IMR-90 (cell line): ENCODE data around the gene CDHR2. TPM values are rescaled to one million over a fixed set of nuclear protein-coding genes. Genes with fewer than 3 reads are reported as not detected.

ENCODE experiments used
- ATAC-seq: fragments of 200-7000 bp; cut with Tn5 transposase; 2 replicates; pipeline ENCODE4 v1.9.1; 2020; ENCODE audit warnings: low read depth, mild to moderate bottlenecking, moderate library complexity
- BruUV-seq: library from RNA; stranded (reverse); fragments of 400-500 nt; replicated peaks from 2 replicates; lab custom pipeline; 2021; lab: Mats Ljungman, UMichigan
- CTCF ChIA-PET: fragments of 300-600 bp; formaldehyde crosslinking; extraction: SDS; loops from one replicate; lab custom pipeline; 2021; ENCODE audit warnings: antibody characterized with exemption; lab: Yijun Ruan, JAX
- POLR2A ChIA-PET: fragments of 300-600 bp; sonication (Branson Sonifier 250); formaldehyde crosslinking; loops from one replicate; lab custom pipeline; 2022; ENCODE audit warnings: antibody characterized with exemption; ENCODE audit not compliant: unreplicated experiment; lab: Charles Lee
- DNase-seq: peaks from one replicate; pipeline ENCODE4 v3.0.0; 2013
- H2AFZ ChIP-seq: replicated peaks from 2 replicates; pipeline ENCODE3; 2013; ENCODE audit warnings: low read length, mild to moderate bottlenecking; ENCODE audit not compliant: poor library complexity
- H2AK5ac ChIP-seq: 2 replicates; pipeline ENCODE4 v1.6.1; 2013; ENCODE audit warnings: low read depth, low read length, inconsistent platforms
- H2AK9ac ChIP-seq: replicated peaks from 2 replicates; pipeline ENCODE3; 2013; ENCODE audit warnings: mild to moderate bottlenecking, low read depth, low read length, moderate library complexity; ENCODE audit not compliant: poor library complexity
- H2BK120ac ChIP-seq: 2 replicates; pipeline ENCODE4 v1.6.1; 2013; ENCODE audit warnings: low read depth, low read length, inconsistent platforms
- H2BK15ac ChIP-seq: 3 replicates; pipeline ENCODE4 v1.6.1; 2013; ENCODE audit warnings: low read depth, low read length, inconsistent platforms
- H2BK20ac ChIP-seq: 2 replicates; pipeline ENCODE4 v1.6.1; 2013; ENCODE audit warnings: low read depth, mild to moderate bottlenecking, inconsistent platforms, low read length, moderate library complexity
- H2BK5ac ChIP-seq: 2 replicates; pipeline ENCODE4 v1.6.1; 2013; ENCODE audit warnings: mild to moderate bottlenecking, low read depth, low read length, inconsistent platforms; ENCODE audit not compliant: poor library complexity, severe bottlenecking
- H3K14ac ChIP-seq: replicated peaks from 2 replicates; pipeline ENCODE4 v1.6.1; 2013; ENCODE audit warnings: low read depth, low read length, inconsistent platforms
- H3K18ac ChIP-seq: 2 replicates; pipeline ENCODE4 v1.6.1; 2013; ENCODE audit warnings: low read depth, low read length, control low read depth
- H3K23ac ChIP-seq: 2 replicates; pipeline ENCODE4 v1.6.1; 2013; ENCODE audit warnings: low read depth, low read length, inconsistent platforms
- H3K27ac ChIP-seq: 2 replicates; pipeline ENCODE4 v1.5.1; 2013; ENCODE audit warnings: mild to moderate bottlenecking, control low read depth, low read length; ENCODE audit not compliant: insufficient read depth
- H3K27me3 ChIP-seq: 2 replicates; pipeline ENCODE4 v1.6.1; 2013; ENCODE audit warnings: low read length; ENCODE audit not compliant: control insufficient read depth, insufficient read depth
- H3K36me3 ChIP-seq: 2 replicates; pipeline ENCODE4 v1.6.1; 2013; ENCODE audit warnings: low read length, mixed read lengths; ENCODE audit not compliant: control insufficient read depth, insufficient read depth
- H3K4ac ChIP-seq: 2 replicates; pipeline ENCODE4 v1.6.1; 2013; ENCODE audit warnings: low read depth, low read length, inconsistent platforms
- H3K4me1 ChIP-seq: 2 replicates; pipeline ENCODE4 v1.6.1; 2013; ENCODE audit warnings: low read length, mixed read lengths; ENCODE audit not compliant: control insufficient read depth, insufficient read depth
- H3K4me2 ChIP-seq: 2 replicates; pipeline ENCODE4 v1.6.1; 2013; ENCODE audit warnings: low read depth, mild to moderate bottlenecking, control low read depth, low read length, moderate library complexity
- H3K4me3 ChIP-seq: 2 replicates; pipeline ENCODE4 v1.5.1; 2013; ENCODE audit warnings: low read depth, mild to moderate bottlenecking, control low read depth, low read length, moderate library complexity; ENCODE audit not compliant: insufficient read depth
- H3K56ac ChIP-seq: 2 replicates; pipeline ENCODE4 v1.6.1; 2013; ENCODE audit warnings: low read length, inconsistent platforms; ENCODE audit not compliant: insufficient read depth; ENCODE audit errors: extremely low read depth
- H3K79me1 ChIP-seq, 2 experiments: 2 replicates each; pipeline ENCODE4 v1.6.1; 2013; ENCODE audit warnings: low read length in 2 of 2, inconsistent platforms in 1 of 2, low read depth in 1 of 2
- H3K9ac ChIP-seq: 2 replicates; pipeline ENCODE4 v1.6.1; 2013; ENCODE audit warnings: low read depth, low read length, control low read depth
- H3K9me1 ChIP-seq: 2 replicates; pipeline ENCODE4 v1.6.1; 2013; ENCODE audit warnings: low read length, inconsistent platforms; ENCODE audit not compliant: insufficient read depth
- H3K9me3 ChIP-seq: 2 replicates; pipeline ENCODE4 v1.6.1; 2013; ENCODE audit warnings: low read length; ENCODE audit not compliant: control insufficient read depth, insufficient read depth
- H4K20me1 ChIP-seq: 2 replicates; pipeline ENCODE4 v1.6.1; 2013; ENCODE audit warnings: low read length, inconsistent platforms; ENCODE audit not compliant: insufficient read depth
- H4K5ac ChIP-seq: 2 replicates; pipeline ENCODE4 v1.6.1; 2013; ENCODE audit warnings: mild to moderate bottlenecking, low read depth, low read length, control low read depth
- H4K8ac ChIP-seq, 2 experiments: 2 replicates each; pipeline ENCODE4 v1.6.1; 2013; ENCODE audit warnings: low read depth in 2 of 2, low read length in 2 of 2, control low read depth in 1 of 2, inconsistent platforms in 1 of 2
- H4K91ac ChIP-seq: 2 replicates; pipeline ENCODE4 v1.6.1; 2013; ENCODE audit warnings: low read depth, low read length, inconsistent platforms; ENCODE audit not compliant: insufficient read depth
- BHLHE40 ChIP-seq: fragments of 150-350 bp; IDR thresholded peaks from 2 replicates; pipeline ENCODE4 v1.6.1; 2016; ENCODE audit warnings: mild to moderate bottlenecking, low read depth, low read length
- CEBPB ChIP-seq: IDR thresholded peaks from 2 replicates; pipeline ENCODE4 v1.6.1; 2012; ENCODE audit warnings: low read depth, low read length, improper control_type of control experiment
- CHD1 ChIP-seq: IDR thresholded peaks from 2 replicates; pipeline ENCODE4 v1.6.1; 2012; ENCODE audit warnings: low read depth, low read length, improper control_type of control experiment
- FOS ChIP-seq: fragments of 150-350 bp; IDR thresholded peaks from 2 replicates; pipeline ENCODE4 v1.6.1; 2016; ENCODE audit warnings: low read depth, low read length
- MAFK ChIP-seq: IDR thresholded peaks from 2 replicates; pipeline ENCODE4 v1.6.1; 2012; ENCODE audit warnings: low read depth, low read length, improper control_type of control experiment
- MAZ ChIP-seq: IDR thresholded peaks from 2 replicates; pipeline ENCODE4 v1.6.1; 2012; ENCODE audit warnings: low read depth, mild to moderate bottlenecking, low read length, improper control_type of control experiment, moderate library complexity, borderline replicate concordance
- MXI1 ChIP-seq: IDR thresholded peaks from 2 replicates; pipeline ENCODE4 v1.6.1; 2012; ENCODE audit warnings: low read depth, mild to moderate bottlenecking, low read length, moderate library complexity, borderline replicate concordance
- NFE2L2 ChIP-seq: fragments of 150-350 bp; IDR thresholded peaks from 2 replicates; pipeline ENCODE4 v1.6.1; 2016; ENCODE audit warnings: low read depth, mild to moderate bottlenecking, low read length
- POLR2A ChIP-seq: IDR thresholded peaks from 2 replicates; pipeline ENCODE4 v1.6.1; 2012; ENCODE audit warnings: mild to moderate bottlenecking, low read depth, low read length
- RAD21 ChIP-seq: IDR thresholded peaks from 2 replicates; pipeline ENCODE4 v1.6.1; 2012; ENCODE audit warnings: low read length, improper control_type of control experiment
- RCOR1 ChIP-seq: IDR thresholded peaks from 2 replicates; pipeline ENCODE4 v1.6.1; 2012; ENCODE audit warnings: mild to moderate bottlenecking, low read length, improper control_type of control experiment; ENCODE audit not compliant: insufficient replicate concordance
- RFX5 ChIP-seq: IDR thresholded peaks from 2 replicates; pipeline ENCODE4 v1.8.0; 2012; ENCODE audit warnings: low read depth, mild to moderate bottlenecking, low read length, moderate library complexity
- SMC3 ChIP-seq: fragments of 150-350 bp; IDR thresholded peaks from 2 replicates; pipeline ENCODE4 v1.6.1; 2016; ENCODE audit warnings: low read depth, mild to moderate bottlenecking, antibody characterized with exemption, low read length, moderate library complexity
- whole genome bisulfite sequencing, 2 experiments: methylation state at CpG; one replicate each; pipeline versions ENCODE4 v1.1.5 to v1.1.7; 2013; ENCODE audit warnings: missing lambda C conversion rate in 2 of 2; ENCODE audit not compliant: insufficient read length in 1 of 2; ENCODE audit errors: extremely low coverage in 2 of 2; 5-methylcytosine and 5-hydroxymethylcytosine counted together
- dilution Hi-C: fragments of 300-500 bp; cut with HindIII; formaldehyde crosslinking; loops from one replicate; pipeline ENCODE4 v1.14.3; 2018; ENCODE audit warnings: low sequenced_read_pairs; ENCODE audit not compliant: unreplicated experiment
- in situ Hi-C: fragments of 300-500 bp; cut with MboI; formaldehyde crosslinking; loops from 3 replicates; pipeline ENCODE4 v1.14.3; 2019; ENCODE audit warnings: low sequenced_read_pairs, inconsistent platforms, mixed read lengths
- intact Hi-C: fragments of 100-400 bp; cut with micrococcal nuclease; formaldehyde crosslinking; loops from 2 replicates; pipeline ENCODE4 v1.10.0; 2022
- polyA plus RNA-seq, 3 experiments: library from polyadenylated mRNA; depleted of rRNA; stranded (reverse); fragments of >200 nt; gene quantifications; 2 replicates each; pipeline ENCODE4 v1.2.3, GENCODE V29; 2012; ENCODE audit warnings: low replicate concordance in 1 of 3
- total RNA-seq: library from RNA; depleted of rRNA; stranded (reverse); fragments of >200 nt; gene quantifications from 2 replicates; pipeline ENCODE4 v1.2.3, GENCODE V29; 2012
- TF ChIP-seq, protein P1 (sequence below): fragments of 150-350 bp; IDR thresholded peaks from 2 replicates; pipeline ENCODE4 v1.6.1; 2017; ENCODE audit warnings: mild to moderate bottlenecking, antibody characterized with exemption, low read length, low read depth
- TF ChIP-seq, protein P2 (sequence below): fragments of 150-350 bp; IDR thresholded peaks from 2 replicates; pipeline ENCODE4 v1.6.1; 2016; ENCODE audit warnings: low read depth, mild to moderate bottlenecking, low read length, moderate library complexity, borderline replicate concordance
- TF ChIP-seq, protein P3 (sequence below): conservative IDR thresholded peaks from 2 replicates; pipeline ENCODE4 v1.5.1; 2012; ENCODE audit warnings: mild to moderate bottlenecking, low read depth, low read length, improper control_type of control experiment

CDHR2 gene
- total and polyA plus RNA-seq, 2 of the 4 experiments (the other 2 are of a cell fraction), result not detected

DNA sequence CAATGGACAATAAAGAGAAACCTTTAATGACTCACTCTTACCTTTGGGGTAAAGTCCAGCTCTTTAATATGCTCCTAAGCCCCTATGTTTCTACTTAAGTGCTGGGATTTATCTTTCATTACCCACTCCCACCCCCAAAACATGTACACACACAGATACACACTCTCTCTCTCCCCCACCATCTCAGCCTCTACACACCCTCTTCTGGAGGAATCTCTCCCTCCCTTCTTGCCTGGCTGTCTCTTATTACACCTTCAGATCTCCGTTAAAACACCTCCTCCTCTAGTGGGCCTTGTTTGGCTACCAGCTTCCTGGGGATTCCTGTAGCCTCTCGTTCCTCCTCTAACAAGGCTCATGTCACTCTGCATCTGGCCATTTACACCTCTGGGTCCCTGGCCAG lies 53.9 kb downstream of the CDHR2 start:
- no peak overlapping the region for H2AK5ac ChIP-seq
- no peak overlapping the region for H2BK20ac ChIP-seq
- no peak overlapping the region for H3K23ac ChIP-seq
- no peak overlapping the region for H2AK9ac ChIP-seq
- no peak overlapping the region for H3K14ac ChIP-seq
- H4K5ac ChIP-seq, result no peak overlapping the region
- no CpG with 5 or more reads among the region's 2 CpGs for WGBS, 2 experiments
- POLR2A ChIA-PET, result no interaction called here
- H3K4me3 ChIP-seq, result no peak overlapping the region
- CTCF ChIA-PET, result no interaction called here
- no peaks in the 10 kb centered on the region for H3K27me3 ChIP-seq
- intact Hi-C loops, result no loop called here
- H3K79me1 ChIP-seq, result peaks cover 0 to 22% of the 10 kb centered on the region in 2 experiments; a peak in 3 of 4 replicates
- H2BK5ac ChIP-seq, result no peak overlapping the region
- H3K56ac ChIP-seq, result no peak overlapping the region
- H3K36me3 ChIP-seq, result no peaks in the 10 kb centered on the region
- TF ChIP-seq MXI1, result no peak
- TF ChIP-seq BHLHE40, result no peak
- TF ChIP-seq FOS, result no peak
- TF ChIP-seq, protein P1, sequence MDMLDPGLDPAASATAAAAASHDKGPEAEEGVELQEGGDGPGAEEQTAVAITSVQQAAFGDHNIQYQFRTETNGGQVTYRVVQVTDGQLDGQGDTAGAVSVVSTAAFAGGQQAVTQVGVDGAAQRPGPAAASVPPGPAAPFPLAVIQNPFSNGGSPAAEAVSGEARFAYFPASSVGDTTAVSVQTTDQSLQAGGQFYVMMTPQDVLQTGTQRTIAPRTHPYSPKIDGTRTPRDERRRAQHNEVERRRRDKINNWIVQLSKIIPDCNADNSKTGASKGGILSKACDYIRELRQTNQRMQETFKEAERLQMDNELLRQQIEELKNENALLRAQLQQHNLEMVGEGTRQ, result no peak
- TF ChIP-seq POLR2A, result no peak
- TF ChIP-seq RAD21, result no peak
- TF ChIP-seq RFX5, result no peak
- TF ChIP-seq CEBPB, result no peak
- TF ChIP-seq, protein P2, sequence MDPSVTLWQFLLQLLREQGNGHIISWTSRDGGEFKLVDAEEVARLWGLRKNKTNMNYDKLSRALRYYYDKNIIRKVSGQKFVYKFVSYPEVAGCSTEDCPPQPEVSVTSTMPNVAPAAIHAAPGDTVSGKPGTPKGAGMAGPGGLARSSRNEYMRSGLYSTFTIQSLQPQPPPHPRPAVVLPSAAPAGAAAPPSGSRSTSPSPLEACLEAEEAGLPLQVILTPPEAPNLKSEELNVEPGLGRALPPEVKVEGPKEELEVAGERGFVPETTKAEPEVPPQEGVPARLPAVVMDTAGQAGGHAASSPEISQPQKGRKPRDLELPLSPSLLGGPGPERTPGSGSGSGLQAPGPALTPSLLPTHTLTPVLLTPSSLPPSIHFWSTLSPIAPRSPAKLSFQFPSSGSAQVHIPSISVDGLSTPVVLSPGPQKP, result no peak
- TF ChIP-seq MAFK, result no peak
- TF ChIP-seq NFE2L2, result no peak
- TF ChIP-seq, protein P3, sequence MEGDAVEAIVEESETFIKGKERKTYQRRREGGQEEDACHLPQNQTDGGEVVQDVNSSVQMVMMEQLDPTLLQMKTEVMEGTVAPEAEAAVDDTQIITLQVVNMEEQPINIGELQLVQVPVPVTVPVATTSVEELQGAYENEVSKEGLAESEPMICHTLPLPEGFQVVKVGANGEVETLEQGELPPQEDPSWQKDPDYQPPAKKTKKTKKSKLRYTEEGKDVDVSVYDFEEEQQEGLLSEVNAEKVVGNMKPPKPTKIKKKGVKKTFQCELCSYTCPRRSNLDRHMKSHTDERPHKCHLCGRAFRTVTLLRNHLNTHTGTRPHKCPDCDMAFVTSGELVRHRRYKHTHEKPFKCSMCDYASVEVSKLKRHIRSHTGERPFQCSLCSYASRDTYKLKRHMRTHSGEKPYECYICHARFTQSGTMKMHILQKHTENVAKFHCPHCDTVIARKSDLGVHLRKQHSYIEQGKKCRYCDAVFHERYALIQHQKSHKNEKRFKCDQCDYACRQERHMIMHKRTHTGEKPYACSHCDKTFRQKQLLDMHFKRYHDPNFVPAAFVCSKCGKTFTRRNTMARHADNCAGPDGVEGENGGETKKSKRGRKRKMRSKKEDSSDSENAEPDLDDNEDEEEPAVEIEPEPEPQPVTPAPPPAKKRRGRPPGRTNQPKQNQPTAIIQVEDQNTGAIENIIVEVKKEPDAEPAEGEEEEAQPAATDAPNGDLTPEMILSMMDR, result no peak
- TF ChIP-seq CHD1, result no peak
- no peak for TF ChIP-seq SMC3
- no peak for TF ChIP-seq RCOR1
- no peak for TF ChIP-seq MAZ
- no peak overlapping the region for H3K4me2 ChIP-seq
- no peak overlapping the region for H3K18ac ChIP-seq
- H2AFZ ChIP-seq, result no peak overlapping the region
- no peaks in the 10 kb centered on the region for H3K4me1 ChIP-seq
- peaks cover 7% of the 10 kb centered on the region for H4K20me1 ChIP-seq
- 0 out of 2 replicates have a peak, but pooled peaks cover 3% of the 10 kb centered on the region for H3K9me1 ChIP-seq
- no peak for ATAC-seq
- no peak overlapping the region for H4K8ac ChIP-seq
- dilution Hi-C loops, result no loop called here
- H3K9me3 ChIP-seq, result no peaks in the 10 kb centered on the region
- H3K27ac ChIP-seq, result no peak overlapping the region
- DNase-seq, result no peak
- no peak overlapping the region for H3K4ac ChIP-seq
- no peak overlapping the region for H2BK15ac ChIP-seq
- H4K91ac ChIP-seq, result no peak overlapping the region
- no peak overlapping the region for H3K9ac ChIP-seq
- no TSS peak for BruUV-seq
- in situ Hi-C loops, result no loop called here
- no peak overlapping the region for H2BK120ac ChIP-seq
